Dendritic cell treated with granulocyte-macrophage colony-stimulating factor and Interleukin-4, amounts not matched to agents 40 ng/mL and 50 ng/mL, for 4 days (primary cell): ENCODE results near the gene CNEP1R1.

Experiments
- H3K27ac Mint-ChIP-seq: one replicate; pipeline ENCODE4 v1.8.0; 2022; ENCODE audit warnings: mild to moderate bottlenecking, mixed read lengths
- H3K27me3 Mint-ChIP-seq: one replicate; pipeline ENCODE4 v1.8.0; 2022; ENCODE audit warnings: mild to moderate bottlenecking, mixed read lengths
- H3K36me3 Mint-ChIP-seq: one replicate; pipeline ENCODE4 v1.8.0; 2022; ENCODE audit warnings: low read depth, mixed read lengths
- H3K4me1 Mint-ChIP-seq: one replicate; pipeline ENCODE4 v1.8.0; 2022; ENCODE audit warnings: low read depth, mixed read lengths
- H3K4me3 Mint-ChIP-seq: one replicate; pipeline ENCODE4 v1.8.0; 2022; ENCODE audit warnings: mild to moderate bottlenecking, moderate library complexity, mixed read lengths
- H3K9me3 Mint-ChIP-seq: one replicate; pipeline ENCODE4 v1.8.0; 2022; ENCODE audit warnings: mixed read lengths
- intact Hi-C: fragments of 100-400 bp; cut with micrococcal nuclease; formaldehyde crosslinking; loops from one replicate; pipeline ENCODE4 v1.15.0; 2022

Gene CNEP1R1

GRCh38 chr16:50083996-50084395, 59.0 kb downstream of the CNEP1R1 start:
- H3K27ac Mint-ChIP-seq, result no peak overlapping the region
- H3K36me3 Mint-ChIP-seq, result peaks cover 93% of the 10 kb centered on the region
- intact Hi-C loops, result no loop called here
- peaks cover 10% of the 10 kb centered on the region for H3K4me1 Mint-ChIP-seq
- H3K27me3 Mint-ChIP-seq, result no peaks in the 10 kb centered on the region
- H3K9me3 Mint-ChIP-seq, result no peaks in the 10 kb centered on the region
- no peak overlapping the region for H3K4me3 Mint-ChIP-seq

- Mint-ChIP-seq H3K27me3 (no peaks in the 10 kb centered on the region), H3K36me3 (peaks cover 88% of the 10 kb centered on the region), H3K9me3 (no peaks in the 10 kb centered on the region), H3K27ac (no peak overlapping the region), H3K4me1 (no peaks in the 10 kb centered on the region), H3K4me3 (no peak overlapping the region)
- intact Hi-C loops, result no loop called here
Measured at GRCh38 chr16:50086176-50086575, 61.2 kb downstream of the CNEP1R1 start.
